ENCODE results near the gene COPB2. TPM values are rescaled to one million over a fixed set of nuclear protein-coding genes. Genes with fewer than 3 reads are reported as not detected.
A peak's percentile ranks its signal among the peaks of the same experiment; 100 is the strongest.
"Not testable (repeated sequence)": the region's sequence is repeated elsewhere in the genome, so short reads cannot be mapped to it uniquely, and the experiment has no call there.

The COPB2 gene
- total RNA-seq, 1 donor from 2014 or later = 140 TPM

- H3K9me3 Mint-ChIP-seq = no peaks in the 10 kb centered on the region
- H3K27me3 Mint-ChIP-seq = peaks cover 29% of the 10 kb centered on the region
- peaks cover 4% of the 10 kb centered on the region for H3K36me3 Mint-ChIP-seq
- peak within 1 kb of the TSS; percentile 53 for H3K4me3 Mint-ChIP-seq
- H3K4me1 Mint-ChIP-seq (ENCODE audit: unreplicated experiment) = no peaks in the 10 kb centered on the region
- H3K27ac Mint-ChIP-seq = no peak within 1 kb of the TSS
- no peak for TF ChIP-seq CTCF (conservative IDR thresholded peaks at IDR 0.05)
- DNase-seq (ENCODE audit: extremely low spot score, unreplicated experiment) = no peak
Observed at GRCh38 chr3:139343895-139344856, 45.3 kb downstream of the COPB2 start, which contains the start of gene MRPS22. Gene MRPS22 (plus strand): TSS chr3:139344020. CDS start chr3:139344027, 7 bp downstream.

GRCh38 chr3:139342054-139342453 lies 47.4 kb downstream of the COPB2 start:
- Mint-ChIP-seq H3K36me3 (no peaks in the 10 kb centered on the region), H3K27me3 (peaks cover 48% of the 10 kb centered on the region), H3K4me3 (peak overlapping the region; percentile 8), H3K9me3 (no peaks in the 10 kb centered on the region), H3K4me1 (ENCODE audit: unreplicated experiment) (no peaks in the 10 kb centered on the region), H3K27ac (no peak overlapping the region)
- DNase-seq (ENCODE audit: extremely low spot score, unreplicated experiment) = no peak
- no peak for TF ChIP-seq CTCF (conservative IDR thresholded peaks at IDR 0.05)

DNA sequence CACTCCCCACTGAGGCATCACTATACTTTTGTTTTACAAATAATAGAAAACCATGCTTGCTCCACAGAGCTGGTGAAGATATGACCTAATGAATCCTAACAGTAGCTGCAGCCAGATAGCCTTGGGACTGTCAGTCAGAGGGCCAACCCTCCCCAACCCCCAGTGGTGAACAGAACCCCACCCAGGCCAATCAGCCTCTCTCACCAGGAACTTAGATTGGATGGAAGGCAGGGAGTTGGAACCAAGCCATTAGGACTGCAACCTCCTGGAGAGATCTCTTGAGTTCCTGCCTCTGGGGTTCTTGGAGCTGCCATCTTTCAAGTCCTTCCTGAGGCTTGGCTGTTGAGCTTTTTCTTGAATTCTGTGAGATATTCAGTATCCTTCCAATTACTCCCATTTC lies 48.7 kb downstream of the COPB2 start:
- DNase-seq (ENCODE audit: extremely low spot score, unreplicated experiment) = no peak
- H3K4me3 Mint-ChIP-seq = no peak overlapping the region
- no peak overlapping the region for H3K27ac Mint-ChIP-seq
- H3K9me3 Mint-ChIP-seq = no peaks in the 10 kb centered on the region
- no peak for TF ChIP-seq CTCF (conservative IDR thresholded peaks at IDR 0.05)
- peaks cover 51% of the 10 kb centered on the region for H3K27me3 Mint-ChIP-seq
- no peaks in the 10 kb centered on the region for H3K4me1 Mint-ChIP-seq (ENCODE audit: unreplicated experiment)
- H3K36me3 Mint-ChIP-seq = no peaks in the 10 kb centered on the region

DNA sequence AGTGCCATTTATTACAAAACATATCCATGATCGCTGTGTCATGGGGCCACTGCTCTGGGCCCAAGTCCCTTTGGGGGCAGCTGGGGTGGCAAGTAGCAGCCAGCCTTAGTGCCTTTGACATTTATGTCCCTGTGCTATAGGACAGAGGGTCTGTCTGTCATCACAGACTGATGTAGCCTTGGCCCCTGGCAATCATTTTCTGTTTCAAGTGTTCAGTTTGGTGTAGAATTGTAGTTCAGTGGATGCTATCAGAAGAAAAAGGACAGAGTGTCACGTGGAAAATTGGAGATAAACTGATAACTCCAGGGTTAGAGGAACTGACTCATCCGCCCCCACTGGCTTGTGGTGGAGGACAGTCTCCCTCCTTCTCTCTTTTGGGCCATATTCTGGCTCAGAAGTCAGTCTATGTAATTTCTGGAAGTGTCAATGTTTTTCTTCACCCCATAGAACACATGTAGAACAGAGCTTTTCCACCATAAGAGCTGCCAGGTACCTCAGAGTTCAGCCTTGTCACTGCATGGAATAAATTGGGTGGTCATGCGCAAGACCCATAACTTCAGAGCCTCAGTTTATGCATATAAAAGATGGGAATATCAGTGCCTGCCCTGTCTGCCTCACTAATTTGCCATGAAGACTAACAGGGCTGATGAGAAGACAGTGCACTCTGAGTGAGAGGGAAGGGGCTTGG lies 50.1 kb downstream of the COPB2 start:
- H3K9me3 Mint-ChIP-seq = no peaks in the 10 kb centered on the region
- peak; percentile 15 for DNase-seq (ENCODE audit: extremely low spot score, unreplicated experiment)
- no peaks in the 10 kb centered on the region for H3K4me1 Mint-ChIP-seq (ENCODE audit: unreplicated experiment)
- H3K4me3 Mint-ChIP-seq = no peak overlapping the region
- H3K27me3 Mint-ChIP-seq = peaks cover 58% of the 10 kb centered on the region
- H3K27ac Mint-ChIP-seq = no peak overlapping the region
- TF ChIP-seq CTCF (conservative IDR thresholded peaks at IDR 0.05) = no peak
- H3K36me3 Mint-ChIP-seq = no peaks in the 10 kb centered on the region

DNA sequence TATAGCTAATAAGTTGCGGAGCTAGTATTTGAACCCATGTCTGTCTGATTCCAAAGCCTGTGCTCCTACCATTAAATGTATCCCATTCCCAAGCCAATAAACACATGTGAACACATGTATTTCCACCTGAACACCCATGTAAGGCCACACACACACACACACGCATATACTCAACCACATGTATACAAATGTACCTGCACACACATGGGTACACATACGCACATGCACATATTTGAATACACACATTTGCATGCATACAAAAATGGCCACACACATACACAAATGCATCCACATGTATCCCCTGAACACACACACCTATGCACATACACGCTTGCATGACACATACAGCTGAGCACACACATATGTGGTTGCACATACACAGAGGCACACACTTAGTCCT lies 51.0 kb downstream of the COPB2 start:
- no peaks in the 10 kb centered on the region for H3K36me3 Mint-ChIP-seq
- H3K4me1 Mint-ChIP-seq (ENCODE audit: unreplicated experiment) = no peaks in the 10 kb centered on the region
- TF ChIP-seq CTCF (conservative IDR thresholded peaks at IDR 0.05) = no peak
- H3K4me3 Mint-ChIP-seq = no peak overlapping the region
- H3K27ac Mint-ChIP-seq = no peak overlapping the region
- no peaks in the 10 kb centered on the region for H3K9me3 Mint-ChIP-seq
- DNase-seq (ENCODE audit: extremely low spot score, unreplicated experiment) = peak; percentile 13
- H3K27me3 Mint-ChIP-seq = peaks cover 65% of the 10 kb centered on the region

DNA sequence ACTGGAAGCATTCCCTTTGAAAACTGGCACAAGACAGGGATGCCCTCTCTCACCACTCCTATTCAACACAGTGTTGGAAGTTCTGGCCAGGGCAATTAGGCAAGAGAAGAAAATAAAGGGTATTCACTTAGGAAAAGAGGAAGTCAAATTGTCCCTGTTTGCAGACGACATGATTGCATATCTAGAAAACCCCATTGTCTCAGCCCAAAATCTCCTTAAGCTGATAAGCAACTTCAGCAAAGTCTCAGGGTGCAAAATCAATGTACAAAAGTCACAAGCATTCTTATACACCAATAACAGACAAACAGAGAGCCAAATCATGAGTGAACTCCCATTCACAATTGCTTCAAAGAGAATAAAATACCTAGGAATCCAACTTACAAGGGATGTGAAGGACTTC lies 54.8 kb downstream of the COPB2 start:
- not testable (repeated sequence) for DNase-seq (ENCODE audit: extremely low spot score, unreplicated experiment); H3K4me3 Mint-ChIP-seq; H3K4me1 Mint-ChIP-seq (ENCODE audit: unreplicated experiment); H3K9me3 Mint-ChIP-seq; H3K36me3 Mint-ChIP-seq; H3K27ac Mint-ChIP-seq
- peaks cover 77% of the 10 kb centered on the region for H3K27me3 Mint-ChIP-seq

Measured in type B pancreatic cell (in vitro differentiated cells).